ENCODE results near the gene SUPT3H. TPM values are rescaled to one million over a fixed set of nuclear protein-coding genes. Genes with fewer than 3 reads are reported as not detected.

SUPT3H gene
- total RNA-seq, 1 experiment from 2014 or later, result 3.6 TPM

DNA sequence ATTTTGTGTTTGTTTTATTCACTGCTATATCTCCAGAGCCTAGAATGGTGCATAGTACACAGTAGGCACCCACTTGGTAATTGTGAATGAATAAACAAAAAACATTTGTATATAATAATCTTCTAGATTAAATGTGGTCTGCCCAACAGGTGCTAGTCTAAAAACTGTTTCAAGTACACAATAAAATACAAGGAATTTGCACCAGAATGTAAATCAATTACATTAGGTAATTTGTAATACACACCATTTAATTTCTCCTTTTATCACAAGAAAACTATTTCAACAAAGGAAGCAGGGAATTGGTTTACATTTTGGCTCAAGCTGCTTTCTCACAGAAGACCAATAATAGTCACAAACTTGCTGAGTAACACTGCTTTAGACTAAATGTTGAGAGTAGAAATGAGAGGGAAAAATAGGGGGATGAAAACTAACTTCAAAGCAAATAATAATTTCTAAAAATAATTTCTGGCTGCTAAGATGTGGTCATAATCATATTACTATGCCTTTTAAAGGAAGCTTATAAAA is 27.5 kb downstream of the SUPT3H start:
- ATAC-seq (no peak), DNase-seq (no peak)
- no peak overlapping the region for H2AFZ ChIP-seq (ENCODE audit: low read length)
- no peaks in the 10 kb centered on the region for H3K9me2 ChIP-seq (replicated peaks; ENCODE audit: low read length)
- H3F3A ChIP-seq (ENCODE audit: low read length, unreplicated experiment), result no peaks in the 10 kb centered on the region
- no peak overlapping the region for H3K27ac ChIP-seq (ENCODE audit: low read length)
- no peaks in the 10 kb centered on the region for H3K79me2 ChIP-seq (ENCODE audit: low read length)
- H4K20me1 ChIP-seq (ENCODE audit: low read length), result no peaks in the 10 kb centered on the region
- peaks cover 5% of the 10 kb centered on the region for H3K4me1 ChIP-seq (ENCODE audit: insufficient read depth, low read length)
- no peak for TF ChIP-seq EZH2phosphoT487 (IDR thresholded peaks at IDR 0.05; ENCODE audit: borderline replicate concordance, low read length)
- no peak for TF ChIP-seq EZH2 (IDR thresholded peaks at IDR 0.05; ENCODE audit: low read length, unreplicated experiment)
- no peak for TF ChIP-seq CTCF (conservative IDR thresholded peaks at IDR 0.05; ENCODE audit: low read depth, low read length)
- ChIA-PET POLR2A (ENCODE audit: unreplicated experiment) (no interaction called here), CTCF (no interaction called here)
- H3K9ac ChIP-seq (ENCODE audit: low read length), result no peak overlapping the region
- no TSS peak for BruUV-seq (replicated peaks)
- H3K9me3 ChIP-seq (ENCODE audit: low read length), result no peaks in the 10 kb centered on the region
- H3K27me3 ChIP-seq (ENCODE audit: low read length), result no peaks in the 10 kb centered on the region
- H3K36me3 ChIP-seq (ENCODE audit: low read depth, low read length), result no peaks in the 10 kb centered on the region
- no peak overlapping the region for H3K4me3 ChIP-seq (ENCODE audit: low read length)
- intact Hi-C loops (cut with micrococcal nuclease), result no loop called here
- H3K4me2 ChIP-seq (ENCODE audit: low read length), result no peak overlapping the region

DNA sequence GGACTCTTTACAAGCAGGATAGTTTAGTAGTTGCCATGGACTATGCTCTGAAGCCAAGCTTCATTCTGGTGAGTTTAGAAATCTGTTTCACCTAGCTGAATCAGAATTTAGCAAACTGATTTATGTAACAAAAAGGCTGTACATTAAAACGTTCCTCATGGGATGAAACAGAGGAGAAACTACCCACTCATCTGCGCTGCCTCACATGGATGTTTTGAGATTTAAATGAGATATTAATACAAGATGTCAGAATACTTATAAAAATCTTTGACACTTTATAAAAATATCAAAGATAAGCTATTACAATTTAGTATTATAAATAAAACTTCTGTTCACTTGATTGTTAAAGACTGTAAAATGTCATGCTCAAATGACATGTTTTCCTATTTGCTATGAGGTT is 32.8 kb downstream of the SUPT3H start:
- POLR2A ChIA-PET (ENCODE audit: unreplicated experiment), result no interaction called here

More for the DNA sequence above, 32.8 kb downstream of the SUPT3H start:
- Histone ChIP-seq H3K79me2 (ENCODE audit: low read length) (no peaks in the 10 kb centered on the region), H2AFZ (ENCODE audit: low read length) (no peak overlapping the region), H3K9ac (ENCODE audit: low read length) (no peak overlapping the region), H3K4me1 (ENCODE audit: insufficient read depth, low read length) (no peaks in the 10 kb centered on the region), H3K27ac (ENCODE audit: low read length) (no peak overlapping the region), H4K20me1 (ENCODE audit: low read length) (no peaks in the 10 kb centered on the region), H3K36me3 (ENCODE audit: low read depth, low read length) (no peaks in the 10 kb centered on the region), H3K4me2 (ENCODE audit: low read length) (no peak overlapping the region), H3K4me3 (ENCODE audit: low read length) (no peak overlapping the region), H3F3A (ENCODE audit: low read length, unreplicated experiment) (no peaks in the 10 kb centered on the region), H3K9me3 (ENCODE audit: low read length) (no peaks in the 10 kb centered on the region), H3K9me2 (replicated peaks; ENCODE audit: low read length) (no peaks in the 10 kb centered on the region), H3K27me3 (ENCODE audit: low read length) (no peaks in the 10 kb centered on the region)
- TF ChIP-seq CTCF (conservative IDR thresholded peaks at IDR 0.05; ENCODE audit: low read depth, low read length), result no peak
- no peak for TF ChIP-seq EZH2phosphoT487 (IDR thresholded peaks at IDR 0.05; ENCODE audit: borderline replicate concordance, low read length)
- no peak for TF ChIP-seq EZH2 (IDR thresholded peaks at IDR 0.05; ENCODE audit: low read length, unreplicated experiment)
- CTCF ChIA-PET, result no interaction called here
- BruUV-seq (replicated peaks), result no TSS peak
- intact Hi-C loops (cut with micrococcal nuclease), result no loop called here
- DNase-seq, result no peak
- no peak for ATAC-seq

Data from PC-3 (cell line).